ENCODE data around the gene MAPK14. TPM values are rescaled to one million over a fixed set of nuclear protein-coding genes. Genes with fewer than 3 reads are reported as not detected.

MAPK14 gene
- total and polyA plus RNA-seq, 2 experiments from 2014 or later: 26.8 to 45.0 TPM

GRCh38 chr6:36054415-36054814 is 26.8 kb downstream of the MAPK14 start:
- peak; percentile 37 for DNase-seq
- peaks cover 20% of the 10 kb centered on the region for H4K20me1 ChIP-seq (ENCODE audit: insufficient read depth)
- H3K36me3 ChIP-seq (ENCODE audit: low read depth): peaks cover 12% of the 10 kb centered on the region; the same call in 1 of the 2 replicates
- H3K9me2 ChIP-seq (ENCODE audit: insufficient read depth): no peaks in the 10 kb centered on the region
- H3K9me3 ChIP-seq (ENCODE audit: low read depth): no peaks in the 10 kb centered on the region
- H3F3A ChIP-seq (ENCODE audit: insufficient read depth): peaks cover 12% of the 10 kb centered on the region; the same call in 1 of the 2 replicates
- peak overlapping the region; percentile 9; the same call in 1 of the 2 replicates for H3K27ac ChIP-seq
- H3K4me2 ChIP-seq (ENCODE audit: unreplicated experiment): no peak overlapping the region
- WGBS, 2 experiments (ENCODE audit: low coverage in 1 of 2, low lambda C conversion rate in 2 of 2, missing lambda C conversion rate in 2 of 2): 50 to 59% methylated on average over 2 of the region's 2 CpGs
- H3K4me3 ChIP-seq: no peak overlapping the region
- in situ Hi-C loops (cut with MboI): no loop called here
- no peak overlapping the region for H3K9ac ChIP-seq
- H2AFZ ChIP-seq: no peak overlapping the region
- H3K27me3 ChIP-seq (replicated peaks; ENCODE audit: insufficient read depth): no peaks in the 10 kb centered on the region
- peaks cover 21% of the 10 kb centered on the region for H3K4me1 ChIP-seq (ENCODE audit: insufficient read depth)
- TF ChIP-seq EZH2phosphoT487 (IDR thresholded peaks at IDR 0.05; ENCODE audit: insufficient read depth, low read depth) (no peak), EZH2 (IDR thresholded peaks at IDR 0.05; ENCODE audit: insufficient read depth, poor library complexity, severe bottlenecking) (no peak)
- peaks cover 100% of the 10 kb centered on the region for H3K79me2 ChIP-seq (ENCODE audit: insufficient read depth)

- Histone ChIP-seq H2AFZ (no peak overlapping the region), H3K9me3 (ENCODE audit: low read depth) (no peaks in the 10 kb centered on the region), H4K20me1 (ENCODE audit: insufficient read depth) (peaks cover 20% of the 10 kb centered on the region), H3F3A (ENCODE audit: insufficient read depth) (peaks cover 12% of the 10 kb centered on the region; the same call in 1 of the 2 replicates), H3K79me2 (ENCODE audit: insufficient read depth) (peaks cover 100% of the 10 kb centered on the region), H3K4me3 (no peak overlapping the region), H3K27me3 (replicated peaks; ENCODE audit: insufficient read depth) (no peaks in the 10 kb centered on the region), H3K36me3 (ENCODE audit: low read depth) (peaks cover 17% of the 10 kb centered on the region; the same call in 1 of the 2 replicates), H3K4me2 (ENCODE audit: unreplicated experiment) (no peak overlapping the region), H3K9me2 (ENCODE audit: insufficient read depth) (no peaks in the 10 kb centered on the region), H3K4me1 (ENCODE audit: insufficient read depth) (peaks cover 21% of the 10 kb centered on the region), H3K9ac (no peak overlapping the region), H3K27ac (no peak overlapping the region)
- DNase-seq: no peak
- in situ Hi-C loops (cut with MboI): no loop called here
- TF ChIP-seq EZH2phosphoT487 (IDR thresholded peaks at IDR 0.05; ENCODE audit: insufficient read depth, low read depth) (no peak), EZH2 (IDR thresholded peaks at IDR 0.05; ENCODE audit: insufficient read depth, poor library complexity, severe bottlenecking) (no peak)
- 69 to 72% methylated on average over 2 of the region's 2 CpGs for WGBS, 2 experiments (ENCODE audit: low coverage in 1 of 2, low lambda C conversion rate in 2 of 2, missing lambda C conversion rate in 2 of 2)
These were observed 27.3 kb downstream of the MAPK14 start for GRCh38 chr6:36054956-36055355.

DNA sequence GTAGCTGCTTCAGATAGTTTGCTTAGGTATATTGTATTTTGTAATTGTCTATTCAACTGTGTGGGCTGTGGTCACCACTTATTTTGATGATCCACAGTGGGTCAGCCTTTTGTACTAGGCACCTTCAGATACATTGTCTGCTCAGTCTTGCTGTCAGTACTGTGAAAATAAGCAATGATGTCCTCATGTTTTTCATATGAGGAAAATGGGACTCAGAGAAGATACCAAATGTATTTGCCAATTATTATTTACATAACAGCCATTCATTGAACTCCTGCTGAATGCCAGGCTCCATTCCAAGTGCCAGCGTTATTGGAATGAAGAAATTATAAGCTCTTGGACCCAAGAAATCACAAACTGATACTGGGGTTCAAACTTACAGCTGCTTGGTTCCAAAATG is 28.6 kb downstream of the MAPK14 start:
- Histone ChIP-seq H3F3A (ENCODE audit: insufficient read depth) (peaks cover 7% of the 10 kb centered on the region; the same call in 1 of the 2 replicates), H3K9me3 (ENCODE audit: low read depth) (no peaks in the 10 kb centered on the region), H3K27ac (no peak overlapping the region), H3K4me2 (ENCODE audit: unreplicated experiment) (no peak overlapping the region), H2AFZ (no peak overlapping the region), H3K27me3 (replicated peaks; ENCODE audit: insufficient read depth) (no peaks in the 10 kb centered on the region), H3K36me3 (ENCODE audit: low read depth) (peaks cover 20% of the 10 kb centered on the region; the same call in 1 of the 2 replicates), H3K4me1 (ENCODE audit: insufficient read depth) (peaks cover 21% of the 10 kb centered on the region), H3K4me3 (no peak overlapping the region), H4K20me1 (ENCODE audit: insufficient read depth) (peaks cover 20% of the 10 kb centered on the region), H3K79me2 (ENCODE audit: insufficient read depth) (peaks cover 100% of the 10 kb centered on the region), H3K9me2 (ENCODE audit: insufficient read depth) (no peaks in the 10 kb centered on the region), H3K9ac (no peak overlapping the region)
- no peak for TF ChIP-seq EZH2phosphoT487 (IDR thresholded peaks at IDR 0.05; ENCODE audit: insufficient read depth, low read depth)
- no peak for TF ChIP-seq EZH2 (IDR thresholded peaks at IDR 0.05; ENCODE audit: insufficient read depth, poor library complexity, severe bottlenecking)
- WGBS, 2 experiments (ENCODE audit: low coverage in 1 of 2, low lambda C conversion rate in 2 of 2, missing lambda C conversion rate in 2 of 2): 13 to 17% methylated on average over 1 of the region's 1 CpG
- no peak for DNase-seq
- in situ Hi-C loops (cut with MboI): no loop called here

DNA sequence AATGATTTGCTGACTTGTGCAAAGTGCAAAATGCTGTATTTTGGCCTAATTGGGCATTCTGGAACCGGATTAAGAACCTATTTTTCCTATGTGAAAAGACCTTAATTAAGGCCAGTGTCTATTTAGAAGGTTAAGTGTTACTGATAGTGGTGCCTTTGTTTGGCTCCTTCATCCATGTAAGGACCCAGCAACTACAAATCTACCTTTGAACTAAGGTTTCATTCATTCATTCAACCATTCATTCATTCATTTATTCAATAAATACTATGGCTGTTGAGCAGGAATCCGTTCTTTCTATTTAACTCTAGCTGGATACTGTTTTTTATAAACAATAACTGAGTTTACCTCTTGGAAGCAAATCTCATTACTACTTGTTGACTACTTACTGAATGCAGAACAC is 33.6 kb downstream of the MAPK14 start:
- Histone ChIP-seq H3K4me2 (ENCODE audit: unreplicated experiment) (no peak overlapping the region), H3K4me1 (ENCODE audit: insufficient read depth) (peaks cover 13% of the 10 kb centered on the region), H3K9me2 (ENCODE audit: insufficient read depth) (no peaks in the 10 kb centered on the region), H3K4me3 (no peak overlapping the region), H3K27ac (no peak overlapping the region), H3F3A (ENCODE audit: insufficient read depth) (peaks cover 1% of the 10 kb centered on the region), H3K36me3 (ENCODE audit: low read depth) (peaks cover 11% of the 10 kb centered on the region; the same call in 1 of the 2 replicates), H3K9me3 (ENCODE audit: low read depth) (no peaks in the 10 kb centered on the region), H2AFZ (no peak overlapping the region), H4K20me1 (ENCODE audit: insufficient read depth) (peaks cover 18% of the 10 kb centered on the region), H3K9ac (no peak overlapping the region), H3K79me2 (ENCODE audit: insufficient read depth) (peaks cover 100% of the 10 kb centered on the region), H3K27me3 (replicated peaks; ENCODE audit: insufficient read depth) (no peaks in the 10 kb centered on the region)
- TF ChIP-seq EZH2phosphoT487 (IDR thresholded peaks at IDR 0.05; ENCODE audit: insufficient read depth, low read depth) (no peak), EZH2 (IDR thresholded peaks at IDR 0.05; ENCODE audit: insufficient read depth, poor library complexity, severe bottlenecking) (no peak)
- WGBS, 2 experiments (ENCODE audit: low coverage in 1 of 2, low lambda C conversion rate in 2 of 2, missing lambda C conversion rate in 2 of 2): 49 to 50% methylated on average over 2 of the region's 2 CpGs
- DNase-seq: no peak
- in situ Hi-C loops (cut with MboI): no loop called here

Measured in GM23248 (cell line).